Uterus (tissue), 4 donors: ENCODE data around the gene GTPBP3. TPM values are rescaled to one million over a fixed set of nuclear protein-coding genes. Genes with fewer than 3 reads are reported as not detected.

Experiments
- DNase-seq, 2 donors: peaks; one replicate each; pipeline ENCODE4 v3.0.0-alpha.2; 2019 to 2020
- H3K27ac ChIP-seq, 2 donors: fragments of 200-600 bp; sonication (generic); 1 replicate in 1 of 2; 2 replicates in 1 of 2; pipeline ENCODE4 v1.5.1; 2016 to 2018
- H3K27me3 ChIP-seq, 2 donors: fragments of 200-600 bp; sonication (generic); one replicate each; pipeline ENCODE4 v1.5.1; 2018 to 2019; ENCODE audit warnings: control low read depth in 1 of 2
- H3K36me3 ChIP-seq, 2 donors: fragments of 200-600 bp; sonication (generic); one replicate each; pipeline ENCODE4 v1.5.1; 2019; ENCODE audit warnings: control low read depth in 1 of 2
- H3K4me1 ChIP-seq, 2 donors: fragments of 200-600 bp; sonication (generic); one replicate each; pipeline ENCODE4 v1.5.1; 2018 to 2019; ENCODE audit warnings: control low read depth in 1 of 2
- H3K4me3 ChIP-seq, 2 donors: fragments of 200-600 bp; sonication (generic); 1 replicate in 1 of 2; 2 replicates in 1 of 2; pipeline ENCODE4 v1.5.1; 2018 to 2019; ENCODE audit warnings: mild to moderate bottlenecking in 1 of 2
- H3K9me3 ChIP-seq, 2 donors: fragments of 200-600 bp; sonication (generic); one replicate each; pipeline ENCODE4 v1.5.1; 2019; ENCODE audit warnings: control low read depth in 1 of 2
- POLR2A ChIP-seq, 2 donors: fragments of 450-650 bp; IDR thresholded peaks; one replicate each; pipeline ENCODE4 v1.6.1; 2016; ENCODE audit warnings: antibody characterized with exemption in 2 of 2, mild to moderate bottlenecking in 1 of 2, moderate library complexity in 1 of 2
- intact Hi-C: fragments of 100-400 bp; cut with DNase I; formaldehyde crosslinking; loops from one replicate; pipeline ENCODE4 v1.15.1; 2023; ENCODE audit warnings: low total_unique reads
- total RNA-seq, 4 donors: library from RNA; depleted of rRNA in 3 of 4; stranded (reverse); fragments of >200 nt in 3 of 4; gene quantifications; one replicate each; pipeline versions ENCODE4 v1.1.0 to v1.2.4, GENCODE V29; 2014 to 2023
- TF ChIP-seq, protein P1 (sequence below), 4 experiments: fragments of 200-600 bp in 2 of 4; fragments of 450-650 bp in 2 of 4; sonication (generic) in 2 of 4; IDR thresholded peaks; one replicate each; pipeline ENCODE4 v1.5.1; 2016 to 2019; ENCODE audit warnings: antibody characterized with exemption in 4 of 4, mild to moderate bottlenecking in 2 of 4, moderate library complexity in 1 of 4
- donor health status: DM: yes; HTN: yes; CAD: no.

GTPBP3 gene
- total RNA-seq, 4 donors from 2014 or later = 0.88 to 31.2 (median 24.4) TPM

DNA sequence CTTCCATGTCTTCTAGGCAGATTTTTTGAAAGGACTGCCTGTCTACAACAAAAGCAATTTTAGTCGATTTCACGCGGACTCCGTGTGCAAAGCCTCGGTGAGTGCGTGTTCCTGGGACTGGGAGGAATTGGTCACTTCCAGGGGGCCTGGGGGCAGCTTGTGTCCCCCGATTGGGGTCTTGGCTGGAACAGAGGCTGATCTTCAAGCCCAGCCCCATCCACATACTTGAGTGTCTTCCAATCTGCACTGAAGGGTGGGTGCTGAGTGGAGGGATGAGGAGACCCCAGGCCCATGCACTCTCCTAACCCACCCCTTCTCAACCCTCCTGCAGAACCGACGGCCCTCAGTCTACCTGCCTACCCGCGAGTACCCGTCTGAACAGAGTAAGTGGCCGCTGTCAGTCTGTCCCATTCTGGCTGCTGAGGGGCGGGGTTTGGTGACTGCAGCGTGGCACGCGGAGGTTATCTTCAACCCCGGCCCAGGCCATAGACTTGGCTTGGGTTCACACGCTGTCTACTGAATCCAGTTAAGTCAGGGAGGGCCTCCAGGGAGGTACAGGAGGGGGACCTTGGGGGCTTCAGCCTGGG is 23.3 kb upstream of the GTPBP3 start:
- Histone ChIP-seq H3K4me1 (peaks cover 0 to 8% of the 10 kb centered on the region in 2 donors), H3K36me3 (no peaks in the 10 kb centered on the region), H3K27ac (no peak overlapping the region), H3K27me3 (no peaks in the 10 kb centered on the region), H3K9me3 (no peaks in the 10 kb centered on the region), H3K4me3 (no peak overlapping the region)
- TF ChIP-seq, protein P1, sequence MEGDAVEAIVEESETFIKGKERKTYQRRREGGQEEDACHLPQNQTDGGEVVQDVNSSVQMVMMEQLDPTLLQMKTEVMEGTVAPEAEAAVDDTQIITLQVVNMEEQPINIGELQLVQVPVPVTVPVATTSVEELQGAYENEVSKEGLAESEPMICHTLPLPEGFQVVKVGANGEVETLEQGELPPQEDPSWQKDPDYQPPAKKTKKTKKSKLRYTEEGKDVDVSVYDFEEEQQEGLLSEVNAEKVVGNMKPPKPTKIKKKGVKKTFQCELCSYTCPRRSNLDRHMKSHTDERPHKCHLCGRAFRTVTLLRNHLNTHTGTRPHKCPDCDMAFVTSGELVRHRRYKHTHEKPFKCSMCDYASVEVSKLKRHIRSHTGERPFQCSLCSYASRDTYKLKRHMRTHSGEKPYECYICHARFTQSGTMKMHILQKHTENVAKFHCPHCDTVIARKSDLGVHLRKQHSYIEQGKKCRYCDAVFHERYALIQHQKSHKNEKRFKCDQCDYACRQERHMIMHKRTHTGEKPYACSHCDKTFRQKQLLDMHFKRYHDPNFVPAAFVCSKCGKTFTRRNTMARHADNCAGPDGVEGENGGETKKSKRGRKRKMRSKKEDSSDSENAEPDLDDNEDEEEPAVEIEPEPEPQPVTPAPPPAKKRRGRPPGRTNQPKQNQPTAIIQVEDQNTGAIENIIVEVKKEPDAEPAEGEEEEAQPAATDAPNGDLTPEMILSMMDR (IDR thresholded peaks at IDR 0.05) = no peak
- TF ChIP-seq POLR2A (IDR thresholded peaks at IDR 0.05) = no peak
- intact Hi-C loops = no loop called here
- peak in 1 of 2 donors; percentile 22 for DNase-seq

DNA sequence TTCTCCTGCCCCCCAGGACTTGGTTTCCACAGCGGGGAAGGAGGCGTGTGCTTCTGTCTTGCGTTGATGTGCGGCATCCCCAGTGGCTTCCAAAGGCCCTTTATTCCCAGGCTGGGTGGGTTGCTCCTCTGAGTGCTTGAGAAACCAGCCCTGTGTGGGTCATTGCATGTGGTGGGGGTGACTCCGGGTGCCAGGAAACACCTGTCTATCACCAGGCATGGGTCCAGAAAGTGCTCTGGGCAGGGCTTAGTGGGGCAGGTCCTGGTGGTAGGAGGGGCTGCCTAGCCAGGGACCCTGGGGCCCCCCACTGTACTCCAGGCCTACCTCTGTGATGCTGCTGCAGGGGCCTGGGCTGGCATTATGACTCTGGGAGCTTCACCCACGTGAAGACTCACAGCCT is 18.4 kb upstream of the GTPBP3 start:
- intact Hi-C loops = no loop called here
- Histone ChIP-seq H3K27me3 (no peaks in the 10 kb centered on the region), H3K4me1 (peaks cover 0 to 8% of the 10 kb centered on the region in 2 donors), H3K27ac (no peak overlapping the region), H3K36me3 (no peaks in the 10 kb centered on the region), H3K9me3 (no peaks in the 10 kb centered on the region), H3K4me3 (no peak overlapping the region)
- DNase-seq = no peak
- TF ChIP-seq, protein P1 (IDR thresholded peaks at IDR 0.05) = no peak
- TF ChIP-seq POLR2A (IDR thresholded peaks at IDR 0.05) = no peak

DNA sequence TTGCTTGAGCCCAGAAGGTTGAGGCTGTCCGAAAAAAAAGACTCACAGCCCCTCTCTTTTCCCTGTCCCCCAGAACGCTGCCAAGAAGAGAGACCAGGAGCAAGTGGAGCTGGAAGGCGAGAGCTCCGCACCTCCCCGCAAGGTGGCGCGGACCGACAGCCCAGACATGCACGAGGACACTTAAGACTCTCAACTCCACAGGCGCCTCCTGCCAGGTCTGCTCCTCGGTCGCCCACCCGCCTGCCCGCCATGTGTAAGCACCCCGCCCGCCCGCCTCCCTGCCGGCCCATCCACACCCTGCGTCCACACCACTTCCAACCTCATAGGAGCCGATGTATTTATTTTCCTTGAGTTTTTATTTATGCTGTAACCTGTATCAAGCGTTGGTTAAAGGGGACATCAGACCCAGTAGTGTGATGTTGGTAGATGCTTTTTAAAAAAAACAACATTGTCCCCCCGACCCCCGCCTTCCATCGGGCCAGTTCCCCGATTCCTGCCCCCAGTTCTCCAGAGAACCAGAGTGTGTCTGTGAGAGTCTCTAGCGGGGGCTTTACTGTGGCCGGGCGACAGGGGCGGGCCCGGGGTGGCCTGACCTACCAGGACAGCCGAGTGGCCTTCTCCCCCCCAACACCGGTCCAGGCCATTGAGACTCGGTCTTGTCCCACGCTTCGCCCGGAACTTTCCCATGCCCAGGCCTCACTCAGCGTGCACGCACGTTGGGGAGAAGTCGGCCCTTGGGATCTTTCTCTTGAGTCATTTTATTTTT is 17.7 kb upstream of the GTPBP3 start:
- DNase-seq = no peak
- Histone ChIP-seq H3K36me3 (no peaks in the 10 kb centered on the region), H3K4me3 (no peak overlapping the region), H3K4me1 (peaks cover 0 to 8% of the 10 kb centered on the region in 2 donors), H3K27me3 (no peaks in the 10 kb centered on the region), H3K9me3 (no peaks in the 10 kb centered on the region), H3K27ac (no peak overlapping the region)
- intact Hi-C loops = no loop called here
- TF ChIP-seq, protein P1 (IDR thresholded peaks at IDR 0.05) = no peak
- no peak for TF ChIP-seq POLR2A (IDR thresholded peaks at IDR 0.05)

DNA sequence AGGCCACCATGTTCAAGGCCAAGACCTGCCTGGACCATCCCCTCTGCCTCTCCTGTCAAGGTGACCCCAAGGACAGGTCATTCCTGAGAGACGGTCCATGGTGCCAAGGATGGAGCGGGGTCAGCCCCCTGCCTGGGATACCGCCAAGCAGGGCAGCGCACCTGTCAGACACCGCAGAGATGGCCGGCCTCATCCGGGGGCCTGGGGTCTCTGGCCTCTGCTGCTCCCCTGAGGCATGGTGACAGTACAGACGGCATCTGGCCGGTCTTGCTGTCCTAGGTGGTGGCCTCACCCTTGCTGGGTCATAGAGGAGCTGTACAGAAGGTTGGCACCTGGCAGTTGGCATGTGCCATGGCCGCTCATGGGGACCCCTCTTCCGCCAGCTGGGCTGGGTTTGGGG is 16.9 kb upstream of the GTPBP3 start:
- Histone ChIP-seq H3K27ac (no peak overlapping the region), H3K4me1 (peaks cover 0 to 8% of the 10 kb centered on the region in 2 donors), H3K27me3 (no peaks in the 10 kb centered on the region), H3K4me3 (no peak overlapping the region), H3K36me3 (no peaks in the 10 kb centered on the region), H3K9me3 (no peaks in the 10 kb centered on the region)
- no peak for DNase-seq
- intact Hi-C loops = no loop called here
- TF ChIP-seq, protein P1 (IDR thresholded peaks at IDR 0.05) = no peak
- TF ChIP-seq POLR2A (IDR thresholded peaks at IDR 0.05) = no peak
